HFFc6 (cell line): ENCODE measurements around the gene C10orf53. TPM values are rescaled to one million over a fixed set of nuclear protein-coding genes. Genes with fewer than 3 reads are reported as not detected.

Source experiments
- DNase-seq: peaks from one replicate; pipeline ENCODE4 v3.0.0-alpha.2; 2018
- H3K27ac Mint-ChIP-seq: 2 replicates; pipeline ENCODE4 v1.8.0; 2020; ENCODE audit warnings: mild to moderate bottlenecking, mixed read lengths
- H3K27me3 Mint-ChIP-seq: 2 replicates; pipeline ENCODE4 v1.8.0; 2021; ENCODE audit warnings: mild to moderate bottlenecking, moderate library complexity, mixed read lengths; ENCODE audit not compliant: insufficient read depth
- H3K36me3 Mint-ChIP-seq: 2 replicates; pipeline ENCODE4 v1.8.0; 2021; ENCODE audit warnings: low read depth, mixed read lengths
- H3K4me1 Mint-ChIP-seq: 2 replicates; pipeline ENCODE4 v1.8.0; 2020; ENCODE audit warnings: low read depth, mixed read lengths
- H3K4me3 Mint-ChIP-seq: 2 replicates; pipeline ENCODE4 v1.8.0; 2020; ENCODE audit warnings: mild to moderate bottlenecking, moderate library complexity, mixed read lengths
- H3K9me3 Mint-ChIP-seq: 2 replicates; pipeline ENCODE4 v1.8.0; 2020; ENCODE audit warnings: mild to moderate bottlenecking, mixed read lengths
- CTCF ChIP-seq: fragments of 200-600 bp; sonication (generic); IDR thresholded peaks from 2 replicates; pipeline ENCODE4 v1.5.0; 2021; ENCODE audit warnings: antibody characterized with exemption, mild to moderate bottlenecking
- total RNA-seq, 6 experiments: library from RNA; stranded (reverse); fragmentation: NEBNext Ultra II Directional; extraction: Animal tissue kit (Norgen Biotek cat#: 25700); gene quantifications; 2 replicates in 1 of 6; 3 replicates in 5 of 6; pipeline ENCODE4 v1.2.3, GENCODE V29; 2021

The C10orf53 gene
- total RNA-seq, 6 experiments from 2014 or later: not detected

GRCh38 chr10:49647554-49647953, 31.9 kb upstream of the C10orf53 start:
- Mint-ChIP-seq H3K27ac (no peak overlapping the region), H3K27me3 (peaks cover 49% of the 10 kb centered on the region), H3K36me3 (no peaks in the 10 kb centered on the region), H3K4me3 (no peak overlapping the region), H3K4me1 (no peaks in the 10 kb centered on the region), H3K9me3 (no peaks in the 10 kb centered on the region)
- DNase-seq: no peak
- no peak for TF ChIP-seq CTCF

- no peak overlapping the region for H3K4me3 Mint-ChIP-seq
- H3K9me3 Mint-ChIP-seq: no peaks in the 10 kb centered on the region
- H3K27me3 Mint-ChIP-seq: peaks cover 52% of the 10 kb centered on the region
- H3K27ac Mint-ChIP-seq: no peak overlapping the region
- DNase-seq: no peak
- H3K4me1 Mint-ChIP-seq: no peaks in the 10 kb centered on the region
- TF ChIP-seq CTCF: no peak
- no peaks in the 10 kb centered on the region for H3K36me3 Mint-ChIP-seq
Measured at GRCh38 chr10:49647985-49648795, 31.3 kb upstream of the C10orf53 start.

GRCh38 chr10:49649294-49649693, 30.2 kb upstream of the C10orf53 start:
- no peak for DNase-seq
- no peak overlapping the region for H3K27ac Mint-ChIP-seq

GRCh38 chr10:49649936-49650723, 29.3 kb upstream of the C10orf53 start:
- Mint-ChIP-seq H3K4me3 (no peak overlapping the region), H3K27ac (no peak overlapping the region), H3K4me1 (no peaks in the 10 kb centered on the region), H3K36me3 (no peaks in the 10 kb centered on the region), H3K9me3 (no peaks in the 10 kb centered on the region), H3K27me3 (peaks cover 55% of the 10 kb centered on the region)
- DNase-seq: no peak
- no peak for TF ChIP-seq CTCF

More at GRCh38 chr10:49649294-49649693, 30.2 kb upstream of the C10orf53 start:
- TF ChIP-seq CTCF: no peak
- Mint-ChIP-seq H3K4me1 (no peaks in the 10 kb centered on the region), H3K27me3 (peaks cover 59% of the 10 kb centered on the region), H3K36me3 (no peaks in the 10 kb centered on the region), H3K4me3 (no peak overlapping the region), H3K9me3 (no peaks in the 10 kb centered on the region)

GRCh38 chr10:49650724-49651034, 28.8 kb upstream of the C10orf53 start:
- H3K4me3 Mint-ChIP-seq: no peak overlapping the region
- H3K9me3 Mint-ChIP-seq: no peaks in the 10 kb centered on the region
- no peaks in the 10 kb centered on the region for H3K4me1 Mint-ChIP-seq
- peaks cover 56% of the 10 kb centered on the region for H3K27me3 Mint-ChIP-seq
- H3K27ac Mint-ChIP-seq: no peak overlapping the region
- no peak for DNase-seq
- no peaks in the 10 kb centered on the region for H3K36me3 Mint-ChIP-seq
- no peak for TF ChIP-seq CTCF
